Upper lobe of left lung (tissue), 6 donors: ENCODE results near the gene THSD1. TPM values are rescaled to one million over a fixed set of nuclear protein-coding genes. Genes with fewer than 3 reads are reported as not detected.

Source experiments
- ATAC-seq, 2 donors: fragments of 200-7000 bp; cut with Tn5 transposase; one replicate each; pipeline ENCODE4 v1.9.1; 2022; ENCODE audit warnings: mild to moderate bottlenecking in 2 of 2, moderate library complexity in 2 of 2; ENCODE audit not compliant: low FRiP score in 2 of 2
- DNase-seq, 2 donors: peaks; one replicate each; pipeline ENCODE4 v3.0.0-alpha.2; 2019 to 2020
- H3K27ac ChIP-seq, 4 donors: fragments of 200-600 bp; sonication (generic); one replicate each; pipeline ENCODE4 v1.5.1; 2016 to 2019
- H3K27me3 ChIP-seq, 4 donors: fragments of 200-600 bp; sonication (generic); one replicate each; pipeline ENCODE4 v1.5.1; 2017 to 2019
- H3K36me3 ChIP-seq, 4 donors: fragments of 200-600 bp; sonication (generic); one replicate each; pipeline ENCODE4 v1.5.1; 2016 to 2019
- H3K4me1 ChIP-seq, 4 donors: fragments of 200-600 bp; sonication (generic); one replicate each; pipeline ENCODE4 v1.5.1; 2018 to 2019
- H3K4me3 ChIP-seq, 4 donors: fragments of 200-600 bp; sonication (generic); one replicate each; pipeline ENCODE4 v1.5.1; 2017 to 2019; ENCODE audit warnings: mild to moderate bottlenecking in 2 of 4, moderate library complexity in 1 of 4
- H3K9me3 ChIP-seq, 4 donors: fragments of 200-600 bp; sonication (generic); one replicate each; pipeline ENCODE4 v1.5.1; 2018 to 2019
- EP300 ChIP-seq, 4 donors: sonication (generic); formaldehyde crosslinking; IDR thresholded peaks; one replicate each; pipeline ENCODE4 v1.5.1; 2017; ENCODE audit warnings: antibody characterized with exemption in 4 of 4, control low read depth in 2 of 4
- POLR2A ChIP-seq, 4 donors: fragments of 450-650 bp; IDR thresholded peaks; one replicate each; pipeline ENCODE4 v1.5.1; 2016 to 2017; ENCODE audit warnings: antibody characterized with exemption in 4 of 4, mild to moderate bottlenecking in 2 of 4
- POLR2AphosphoS5 ChIP-seq, 2 donors: sonication (generic); formaldehyde crosslinking; IDR thresholded peaks; one replicate each; pipeline ENCODE4 v1.5.1; 2017; ENCODE audit warnings: antibody characterized with exemption in 2 of 2
- WGBS, 2 donors: methylation state at CpG; one replicate each; pipeline ENCODE4 v1.1.5; 2017 to 2018; 5-methylcytosine and 5-hydroxymethylcytosine counted together
- total RNA-seq, 6 donors: library from RNA; depleted of rRNA in 4 of 6; stranded (reverse); fragments of >200 nt in 4 of 6; gene quantifications; one replicate each; pipeline versions ENCODE4 v1.1.0 to v1.2.1, GENCODE V29; 2016 to 2021
- TF ChIP-seq, protein P1 (sequence below), 6 experiments: fragments of 450-650 bp in 4 of 6; fragments of 200-600 bp in 2 of 6; sonication (generic) in 2 of 6; IDR thresholded peaks; one replicate each; pipeline ENCODE4 v1.5.1; 2016 to 2019; ENCODE audit warnings: antibody characterized with exemption in 6 of 6
- donor health status: DM: no; HTN: no; CAD: no; lungs with moderate emphysema.
- donor health status: DM: no; HTN: yes; CAD: no; lungs with severe emphysema.

Gene THSD1
- total RNA-seq, 6 donors from 2014 or later = 5.5 to 19.8 (median 12.1) TPM

DNA sequence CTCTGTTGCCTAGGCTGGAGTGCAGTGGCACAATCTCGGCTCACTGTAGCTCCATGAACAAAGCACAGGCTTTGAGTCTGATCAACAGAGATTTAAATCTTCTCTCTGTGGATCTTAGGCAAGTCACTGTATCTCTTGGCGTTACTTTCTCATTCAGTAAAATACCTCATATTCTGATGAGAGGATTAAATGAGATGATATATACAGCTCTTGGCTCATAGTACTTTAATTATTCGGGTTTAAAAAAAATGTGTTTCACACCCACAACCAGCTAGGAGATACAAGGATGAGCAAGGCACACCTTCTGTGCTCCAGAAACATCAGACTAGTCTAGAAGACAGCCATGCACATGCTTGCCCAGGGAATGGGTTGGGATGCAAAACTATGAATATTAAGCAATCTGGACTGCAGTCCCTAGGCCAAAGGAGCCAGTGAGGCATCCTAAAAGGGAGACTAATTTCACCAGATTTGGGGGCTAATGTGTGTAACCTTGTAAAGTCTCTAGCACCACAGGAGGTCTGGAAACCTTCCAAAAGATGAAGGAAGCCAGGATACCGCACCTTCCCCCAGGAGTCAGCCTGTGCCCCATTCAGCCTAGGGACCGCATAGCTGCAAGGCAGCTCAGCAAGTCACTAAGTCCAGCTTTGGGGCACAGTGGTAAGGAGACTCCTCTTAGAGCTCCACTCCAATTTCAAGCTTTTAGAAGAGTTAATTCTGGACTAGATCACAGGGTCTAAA, 42.0 kb upstream of the THSD1 start:
- H3K36me3 ChIP-seq = peaks cover 0 to 7% (median 0%) of the 10 kb centered on the region in 4 donors
- WGBS, 2 donors = 76 to 82% methylated on average over 5 of the region's 5 CpGs
- DNase-seq (no peak), ATAC-seq (no peak)
- H3K4me3 ChIP-seq = peak overlapping the region in 1 of 4 donors; percentile 73
- H3K27ac ChIP-seq = peak overlapping the region in 3 of 4 donors; percentile 93 to 98 (median 98)
- peaks cover 20 to 33% (median 22%) of the 10 kb centered on the region in 4 donors for H3K4me1 ChIP-seq
- TF ChIP-seq POLR2AphosphoS5 (IDR thresholded peaks at IDR 0.05) = no peak
- TF ChIP-seq POLR2A (IDR thresholded peaks at IDR 0.05) = no peak
- TF ChIP-seq EP300 (IDR thresholded peaks at IDR 0.05) = no peak
- TF ChIP-seq, protein P1, sequence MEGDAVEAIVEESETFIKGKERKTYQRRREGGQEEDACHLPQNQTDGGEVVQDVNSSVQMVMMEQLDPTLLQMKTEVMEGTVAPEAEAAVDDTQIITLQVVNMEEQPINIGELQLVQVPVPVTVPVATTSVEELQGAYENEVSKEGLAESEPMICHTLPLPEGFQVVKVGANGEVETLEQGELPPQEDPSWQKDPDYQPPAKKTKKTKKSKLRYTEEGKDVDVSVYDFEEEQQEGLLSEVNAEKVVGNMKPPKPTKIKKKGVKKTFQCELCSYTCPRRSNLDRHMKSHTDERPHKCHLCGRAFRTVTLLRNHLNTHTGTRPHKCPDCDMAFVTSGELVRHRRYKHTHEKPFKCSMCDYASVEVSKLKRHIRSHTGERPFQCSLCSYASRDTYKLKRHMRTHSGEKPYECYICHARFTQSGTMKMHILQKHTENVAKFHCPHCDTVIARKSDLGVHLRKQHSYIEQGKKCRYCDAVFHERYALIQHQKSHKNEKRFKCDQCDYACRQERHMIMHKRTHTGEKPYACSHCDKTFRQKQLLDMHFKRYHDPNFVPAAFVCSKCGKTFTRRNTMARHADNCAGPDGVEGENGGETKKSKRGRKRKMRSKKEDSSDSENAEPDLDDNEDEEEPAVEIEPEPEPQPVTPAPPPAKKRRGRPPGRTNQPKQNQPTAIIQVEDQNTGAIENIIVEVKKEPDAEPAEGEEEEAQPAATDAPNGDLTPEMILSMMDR (IDR thresholded peaks at IDR 0.05) = no peak
- H3K27me3 ChIP-seq = no peaks in the 10 kb centered on the region
- H3K9me3 ChIP-seq = no peaks in the 10 kb centered on the region

DNA sequence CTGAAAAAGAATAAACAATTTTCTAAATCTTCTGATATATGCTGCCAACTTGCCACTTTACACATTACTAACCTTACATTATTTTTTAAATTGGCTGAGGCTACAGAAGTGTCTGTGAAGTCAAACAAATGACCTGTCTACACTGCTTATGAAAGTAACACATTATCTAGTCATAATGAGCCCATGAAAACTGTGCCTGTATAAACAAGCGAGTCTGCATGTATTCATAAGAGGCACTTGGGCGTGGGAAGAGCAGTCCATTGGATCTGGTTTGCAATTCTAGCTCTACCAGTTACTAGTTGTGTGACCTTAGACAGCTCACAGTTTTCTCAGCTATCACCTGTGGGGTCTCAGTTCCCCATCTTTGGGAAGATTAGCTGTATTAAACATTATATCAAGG, 41.4 kb upstream of the THSD1 start:
- Histone ChIP-seq H3K4me3 (no peak overlapping the region), H3K4me1 (peaks cover 20 to 33% (median 22%) of the 10 kb centered on the region in 4 donors), H3K27me3 (no peaks in the 10 kb centered on the region), H3K27ac (no peak overlapping the region), H3K36me3 (peaks cover 0 to 9% (median 0%) of the 10 kb centered on the region in 4 donors), H3K9me3 (no peaks in the 10 kb centered on the region)
- DNase-seq (no peak), ATAC-seq (no peak)
- TF ChIP-seq EP300 (IDR thresholded peaks at IDR 0.05) (no peak), POLR2A (IDR thresholded peaks at IDR 0.05) (no peak), POLR2AphosphoS5 (IDR thresholded peaks at IDR 0.05) (no peak)
- TF ChIP-seq, protein P1 (IDR thresholded peaks at IDR 0.05) = no peak
- 63% methylated on average over 2 of the region's 2 CpGs for WGBS, 2 donors

DNA sequence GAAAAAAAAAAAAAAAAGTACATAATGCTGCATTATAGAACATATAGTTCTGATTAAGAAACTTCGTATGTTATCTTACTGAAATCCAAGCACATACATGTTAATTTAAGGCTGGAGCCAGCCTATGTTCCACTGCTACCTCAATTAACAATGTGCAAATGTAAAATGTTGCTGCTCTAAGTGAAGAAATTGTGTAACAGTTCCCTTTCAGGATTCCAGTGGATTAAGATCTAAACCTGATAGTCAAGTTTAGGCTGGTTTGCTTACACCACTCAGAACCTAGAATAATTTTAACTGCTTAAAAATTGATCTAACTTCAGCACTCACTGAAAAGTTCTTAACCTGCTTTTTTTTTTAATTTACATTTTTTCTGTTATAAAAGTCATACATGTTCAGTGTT, 40.3 kb upstream of the THSD1 start:
- WGBS, 2 donors = 76 to 79% methylated on average over 1 of the region's 1 CpG
- DNase-seq (no peak), ATAC-seq (no peak)
- H3K27me3 ChIP-seq = no peaks in the 10 kb centered on the region
- H3K36me3 ChIP-seq = peaks cover 3 to 20% (median 9%) of the 10 kb centered on the region in 4 donors
- TF ChIP-seq, protein P1 (IDR thresholded peaks at IDR 0.05) = no peak
- TF ChIP-seq POLR2AphosphoS5 (IDR thresholded peaks at IDR 0.05) (no peak), POLR2A (IDR thresholded peaks at IDR 0.05) (no peak), EP300 (IDR thresholded peaks at IDR 0.05) (no peak)
- H3K9me3 ChIP-seq = no peaks in the 10 kb centered on the region
- H3K4me3 ChIP-seq = no peak overlapping the region
- H3K27ac ChIP-seq = no peak overlapping the region
- peaks cover 20 to 33% (median 22%) of the 10 kb centered on the region in 4 donors for H3K4me1 ChIP-seq

DNA sequence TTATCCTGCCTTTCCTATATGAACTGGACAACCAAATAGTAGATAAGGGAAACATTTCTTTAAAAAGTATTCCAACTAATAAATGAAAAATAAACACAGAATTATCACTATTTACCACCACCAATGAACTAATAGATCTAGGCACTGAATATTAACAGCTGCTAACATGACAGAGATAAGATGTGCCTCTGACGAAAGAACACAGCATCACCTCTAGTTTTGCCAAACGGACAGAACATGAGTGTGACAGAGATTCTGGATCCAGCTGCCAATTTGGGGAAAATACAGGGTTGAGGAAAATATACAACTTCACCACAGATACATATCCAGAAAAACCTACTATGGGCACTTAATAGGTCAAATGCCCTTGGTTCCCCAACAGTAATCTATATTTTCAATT, 26.5 kb upstream of the THSD1 start:
- no peak overlapping the region for H3K4me3 ChIP-seq
- H3K27ac ChIP-seq = peak overlapping the region in 2 of 4 donors; percentile 2 to 35
- no peaks in the 10 kb centered on the region for H3K27me3 ChIP-seq
- H3K9me3 ChIP-seq = no peaks in the 10 kb centered on the region
- peaks cover 11 to 59% (median 20%) of the 10 kb centered on the region in 4 donors for H3K36me3 ChIP-seq
- DNase-seq (no peak), ATAC-seq (no peak)
- H3K4me1 ChIP-seq = peaks cover 13 to 22% (median 17%) of the 10 kb centered on the region in 4 donors
- 76 to 95% methylated on average over 2 of the region's 2 CpGs for WGBS, 2 donors
- TF ChIP-seq POLR2A (IDR thresholded peaks at IDR 0.05) (no peak), POLR2AphosphoS5 (IDR thresholded peaks at IDR 0.05) (no peak), EP300 (IDR thresholded peaks at IDR 0.05) (no peak)
- TF ChIP-seq, protein P1 (IDR thresholded peaks at IDR 0.05) = no peak
